GM18951 (cell line): ENCODE measurements around the gene GLYATL3.

Experiments used
- POLR2A ChIP-seq: IDR thresholded peaks from 4 replicates; pipeline ENCODE4 v1.6.1; 2011; ENCODE audit warnings: mild to moderate bottlenecking; ENCODE audit not compliant: insufficient read length, insufficient read depth; ENCODE audit errors: extremely low read depth
- in situ Hi-C: fragments of 300-500 bp; cut with MboI; formaldehyde crosslinking; loops from one replicate; pipeline ENCODE4 v1.12.0; 2022; ENCODE audit warnings: low sequenced_read_pairs, mixed read lengths, inconsistent platforms; ENCODE audit not compliant: unreplicated experiment

GLYATL3 gene

DNA sequence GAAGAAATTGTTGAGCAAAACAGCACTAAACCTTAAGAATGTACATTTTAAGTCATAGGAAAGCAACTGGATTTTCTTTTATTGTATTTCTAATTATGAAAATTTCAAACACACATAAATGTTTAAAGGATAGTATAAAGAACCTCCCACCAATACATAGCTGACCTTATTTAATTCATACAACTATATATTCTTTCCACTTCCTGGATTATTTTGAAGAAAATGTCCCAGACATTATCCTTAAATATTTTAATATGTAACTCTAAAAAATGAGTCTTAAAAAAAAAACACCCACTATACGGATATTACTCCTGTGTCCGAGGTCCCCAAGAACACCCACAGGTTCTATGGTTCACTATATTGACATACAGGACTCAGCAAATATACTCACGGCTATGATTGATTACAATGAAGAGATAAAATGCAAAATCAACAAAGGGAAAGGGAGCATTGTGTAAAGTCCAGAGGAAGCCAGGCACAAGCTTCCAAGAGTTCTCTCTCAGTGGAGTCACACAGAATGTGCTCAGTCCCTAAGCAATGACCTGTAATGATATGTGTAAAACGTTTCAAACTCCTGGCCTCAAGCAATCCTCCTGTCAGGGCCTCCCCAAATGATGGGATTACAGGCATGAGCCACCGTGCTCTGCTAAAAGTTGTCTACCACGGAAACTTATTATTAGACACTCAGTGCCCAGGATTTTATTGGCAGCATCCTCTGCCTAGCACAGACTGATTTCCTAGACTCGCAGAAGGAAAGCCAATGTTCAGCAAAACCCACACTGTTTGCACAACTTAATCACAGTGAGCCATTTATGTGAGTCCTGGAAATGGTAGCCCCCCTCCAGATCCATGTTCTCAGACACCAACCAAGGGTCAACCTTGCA, 23.2 kb downstream of the GLYATL3 start:
- no peak for TF ChIP-seq POLR2A
- in situ Hi-C loops = loop anchor here (25.0 kb wide), 1 partner anchor 339 kb away; the partner anchor contains the start of gene CRISP1

- TF ChIP-seq POLR2A = no peak
- in situ Hi-C loops = loop anchor here (25.0 kb wide), 1 partner anchor 338 kb away; the partner anchor contains the start of gene CRISP1
Observed at GRCh38 chr6:49523901-49524300, 24.2 kb downstream of the GLYATL3 start.

GRCh38 chr6:49524541-49524940, 24.8 kb downstream of the GLYATL3 start:
- no peak for TF ChIP-seq POLR2A
- in situ Hi-C loops = loop anchor here (25.0 kb wide), 1 partner anchor 338 kb away; the partner anchor contains the start of gene CRISP1

DNA sequence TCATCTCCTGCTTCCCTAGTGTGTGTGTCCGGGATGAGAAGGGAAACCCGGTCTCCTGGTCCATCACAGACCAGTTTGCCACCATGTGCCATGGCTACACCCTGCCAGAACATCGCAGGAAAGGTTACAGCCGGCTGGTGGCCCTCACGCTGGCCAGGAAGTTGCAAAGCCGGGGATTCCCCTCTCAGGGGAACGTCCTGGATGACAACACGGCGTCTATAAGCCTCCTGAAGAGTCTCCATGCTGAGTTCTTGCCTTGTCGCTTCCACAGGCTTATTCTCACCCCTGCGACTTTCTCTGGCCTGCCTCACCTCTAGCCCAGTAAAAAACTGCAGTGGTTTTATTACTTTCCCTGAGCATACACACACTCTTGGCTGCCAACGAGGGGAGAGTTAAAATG, 26.9 kb downstream of the GLYATL3 start:
- TF ChIP-seq POLR2A = no peak
- in situ Hi-C loops = no loop called here

GRCh38 chr6:49527320-49527719, 27.6 kb downstream of the GLYATL3 start:
- TF ChIP-seq POLR2A = no peak
- in situ Hi-C loops = no loop called here

GRCh38 chr6:49528571-49528970, 28.8 kb downstream of the GLYATL3 start:
- in situ Hi-C loops = no loop called here

GRCh38 chr6:49530141-49530776, 30.5 kb downstream of the GLYATL3 start:
- in situ Hi-C loops = no loop called here
- no peak for TF ChIP-seq POLR2A

More at GRCh38 chr6:49528571-49528970, 28.8 kb downstream of the GLYATL3 start:
- no peak for TF ChIP-seq POLR2A

GRCh38 chr6:49531774-49532569, 32.2 kb downstream of the GLYATL3 start:
- no peak for TF ChIP-seq POLR2A
- in situ Hi-C loops = no loop called here

DNA sequence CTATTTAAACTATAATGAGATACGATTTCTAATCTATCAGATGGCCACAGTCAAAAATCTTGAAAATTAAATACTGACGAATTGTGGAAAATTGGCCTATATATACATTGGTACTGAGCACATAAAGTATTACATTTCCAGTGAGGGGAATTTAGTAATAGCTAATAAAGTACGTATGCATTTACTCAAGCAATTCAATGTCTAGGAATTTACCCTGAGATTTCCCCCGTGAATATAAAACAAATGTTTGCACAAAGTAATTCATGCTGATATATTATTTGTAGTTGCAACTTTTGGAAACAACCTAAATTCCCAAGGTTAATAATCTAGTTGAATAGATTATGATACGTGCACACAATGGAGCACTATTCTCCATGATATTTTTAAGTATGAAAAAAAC, 36.1 kb downstream of the GLYATL3 start:
- TF ChIP-seq POLR2A = no peak
- in situ Hi-C loops = no loop called here

DNA sequence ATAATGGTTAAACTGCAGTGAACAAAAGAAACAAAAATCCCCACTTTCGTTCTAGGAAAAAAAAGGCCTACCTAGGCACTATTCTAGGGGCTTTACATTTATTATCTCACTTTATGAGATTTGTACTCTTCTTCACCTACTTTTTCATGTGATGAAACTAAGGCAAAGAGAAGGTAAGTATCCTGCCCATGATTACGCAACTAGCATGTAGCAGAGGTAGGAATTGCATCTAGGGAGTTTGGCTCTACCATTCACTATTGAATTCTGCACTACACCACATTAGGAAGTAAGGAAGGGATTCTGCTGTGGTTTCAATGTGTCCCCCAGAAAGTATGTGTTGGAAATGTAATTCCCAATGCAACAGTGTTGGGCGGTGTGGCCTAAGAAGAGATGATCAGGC, 39.4 kb downstream of the GLYATL3 start:
- no peak for TF ChIP-seq POLR2A
- in situ Hi-C loops = no loop called here

- TF ChIP-seq POLR2A = no peak
- in situ Hi-C loops = no loop called here
Observed at GRCh38 chr6:49540614-49541013, 40.9 kb downstream of the GLYATL3 start.

DNA sequence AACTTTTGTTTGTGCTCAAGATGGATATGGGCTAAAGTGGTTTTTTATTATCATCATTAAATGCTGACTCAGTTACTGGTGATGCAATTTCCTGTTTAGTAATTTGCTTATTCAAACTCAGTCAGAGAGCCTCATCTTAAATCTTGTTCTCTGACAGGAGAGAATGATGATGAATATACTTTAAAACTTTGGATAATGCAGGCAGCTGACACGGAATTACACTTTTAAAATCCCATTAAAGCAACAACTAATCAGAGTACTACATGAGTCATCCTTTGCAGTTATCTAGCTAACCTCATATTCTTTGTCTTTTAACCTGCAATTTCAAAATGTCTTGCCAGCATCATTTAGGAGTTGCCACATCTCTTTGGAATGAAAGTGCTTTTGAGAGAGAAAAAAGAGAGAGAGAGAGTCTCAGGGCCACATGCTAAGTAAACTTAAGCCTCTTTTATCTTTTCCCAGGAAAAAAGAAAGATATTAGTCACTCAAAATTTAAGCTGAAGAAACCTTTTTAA, 41.5 kb downstream of the GLYATL3 start:
- in situ Hi-C loops = no loop called here
- no peak for TF ChIP-seq POLR2A

DNA sequence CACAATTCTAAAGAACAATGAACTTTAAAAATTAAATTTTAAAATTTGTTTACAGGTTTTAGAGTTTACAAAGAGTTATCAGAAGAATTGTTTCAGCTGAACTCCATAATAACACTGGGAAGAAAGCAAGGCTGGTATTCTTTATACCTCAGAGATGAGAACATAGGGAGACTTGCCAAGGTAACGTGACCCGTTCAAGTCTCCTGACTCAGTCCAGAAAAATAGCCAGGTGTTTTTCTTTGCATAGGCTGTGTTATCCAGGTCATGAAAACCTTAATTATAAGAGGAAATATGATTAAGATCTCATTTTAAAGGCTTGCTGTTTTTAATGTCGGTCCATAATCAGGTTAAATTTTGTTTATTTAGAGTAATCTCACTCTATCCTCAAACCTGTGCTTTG, 42.2 kb downstream of the GLYATL3 start:
- in situ Hi-C loops = no loop called here
- no peak for TF ChIP-seq POLR2A
